B cell (primary cell): Measurements from ENCODE around the gene PIAS3. TPM values are rescaled to one million over a fixed set of nuclear protein-coding genes. Genes with fewer than 3 reads are reported as not detected.

ENCODE experiments used
- ATAC-seq: fragments of 200-7000 bp; cut with Tn5 transposase; one replicate; pipeline ENCODE4 v1.10.0; 2021; ENCODE audit warnings: low read depth, mild to moderate bottlenecking, moderate number of reproducible peaks, moderate library complexity
- CTCF ChIA-PET: fragments of 350-600 bp; sonication (Branson Sonifier 250); formaldehyde crosslinking; loops from one replicate; lab custom pipeline; 2021; ENCODE audit warnings: antibody characterized with exemption, inconsistent platforms; lab: Charles Lee
- POLR2A ChIA-PET: fragments of 350-600 bp; sonication (Branson Sonifier 250); formaldehyde crosslinking; loops from one replicate; lab custom pipeline; 2021; ENCODE audit warnings: antibody characterized with exemption; lab: Charles Lee
- DNase-seq: peaks from one replicate; pipeline ENCODE4 v3.0.0; 2013
- H2AFZ ChIP-seq: 2 replicates; pipeline ENCODE4 v1.6.1; 2012; ENCODE audit warnings: mild to moderate bottlenecking, low read depth, low read length; ENCODE audit not compliant: insufficient read depth, poor library complexity, severe bottlenecking
- H3K27ac ChIP-seq, 2 donors: 1 replicate in 1 of 2; 2 replicates in 1 of 2; pipeline ENCODE4 v1.5.1; 2012 to 2013; ENCODE audit warnings: low read length in 2 of 2, mild to moderate bottlenecking in 2 of 2, moderate library complexity in 1 of 2
- H3K27me3 ChIP-seq, 4 experiments: fragments of 200-600 bp in 1 of 4; sonication (generic) in 1 of 4; replicated peaks in 1 of 4; 1 replicate in 2 of 4; 2 replicates in 2 of 4; pipeline versions ENCODE4 v1.6.1 to v1.7.0; 2013 to 2016; ENCODE audit warnings: low read length in 3 of 4, mild to moderate bottlenecking in 2 of 4, mixed read lengths in 1 of 4, moderate library complexity in 1 of 4; ENCODE audit not compliant: insufficient read depth in 4 of 4, control insufficient read depth in 3 of 4; ENCODE audit errors: control extremely low read depth in 1 of 4
- H3K36me3 ChIP-seq, 2 experiments: replicated peaks in 1 of 2; 1 replicate in 1 of 2; 2 replicates in 1 of 2; pipeline versions ENCODE4 v1.6.1 to v1.7.1; 2013; ENCODE audit warnings: low read length in 1 of 2; ENCODE audit not compliant: insufficient read depth in 2 of 2, control insufficient read depth in 1 of 2; ENCODE audit errors: control extremely low read depth in 1 of 2, extremely low read depth in 1 of 2
- H3K4me1 ChIP-seq, 2 donors: fragments of 200-600 bp in 1 of 2; sonication (generic) in 1 of 2; 1 replicate in 1 of 2; 2 replicates in 1 of 2; pipeline versions ENCODE4 v1.5.1 to v1.6.1; 2013 to 2017; ENCODE audit warnings: low read length in 2 of 2; ENCODE audit not compliant: control insufficient read depth in 2 of 2, insufficient read depth in 2 of 2
- H3K4me2 ChIP-seq: replicated peaks from 2 replicates; pipeline ENCODE3; 2012; ENCODE audit warnings: mild to moderate bottlenecking, low read depth, low read length; ENCODE audit not compliant: poor library complexity, severe bottlenecking
- H3K4me3 ChIP-seq, 5 experiments: fragments of 200-600 bp in 1 of 5; sonication (generic) in 1 of 5; 1 replicate in 3 of 5; 2 replicates in 2 of 5; pipeline versions ENCODE4 v1.5.1 to v1.7.0; 2011 to 2016; ENCODE audit warnings: low read length in 4 of 5, mild to moderate bottlenecking in 4 of 5, low read depth in 2 of 5, control low read depth in 1 of 5, moderate library complexity in 1 of 5; ENCODE audit not compliant: insufficient read depth in 1 of 5; ENCODE audit errors: control extremely low read depth in 1 of 5, extremely low read depth in 1 of 5
- H3K79me2 ChIP-seq: fragments of 200-600 bp; sonication (generic); one replicate; pipeline ENCODE4 v1.6.0; 2016; ENCODE audit warnings: low read length; ENCODE audit not compliant: control insufficient read depth, insufficient read depth
- H3K9ac ChIP-seq: fragments of 200-600 bp; sonication (generic); 2 replicates; pipeline ENCODE4 v1.6.1; 2017; ENCODE audit warnings: mild to moderate bottlenecking, low read length, moderate library complexity
- H3K9me3 ChIP-seq, 3 donors: one replicate each; pipeline versions ENCODE4 v1.6.1 to v1.7.1; 2013; ENCODE audit warnings: low read length in 2 of 3; ENCODE audit not compliant: control insufficient read depth in 2 of 3, insufficient read depth in 1 of 3; ENCODE audit errors: control extremely low read depth in 1 of 3
- H4K20me1 ChIP-seq: 2 replicates; pipeline ENCODE4 v1.6.0; 2012; ENCODE audit warnings: mild to moderate bottlenecking, low read length; ENCODE audit not compliant: insufficient read depth, control insufficient read depth, poor library complexity, severe bottlenecking
- H3K27ac Mint-ChIP-seq: one replicate; pipeline ENCODE4 v1.8.0; 2021; ENCODE audit warnings: mixed read lengths
- H3K27me3 Mint-ChIP-seq: one replicate; pipeline ENCODE4 v1.8.0; 2021; ENCODE audit warnings: mixed read lengths
- H3K4me1 Mint-ChIP-seq: one replicate; pipeline ENCODE4 v1.8.0; 2021; ENCODE audit warnings: mixed read lengths
- H3K4me3 Mint-ChIP-seq: one replicate; pipeline ENCODE4 v1.8.0; 2021; ENCODE audit warnings: mixed read lengths
- H3K9me3 Mint-ChIP-seq: one replicate; pipeline ENCODE4 v1.8.0; 2022; ENCODE audit warnings: mixed read lengths; ENCODE audit not compliant: insufficient read depth
- EZH2 ChIP-seq: IDR thresholded peaks from 2 replicates; pipeline ENCODE4 v1.6.1; 2012; ENCODE audit warnings: borderline replicate concordance, low read depth, mild to moderate bottlenecking, moderate library complexity, low read length; ENCODE audit not compliant: insufficient read depth, poor library complexity, severe bottlenecking
- WGBS: methylation state at CpG from one replicate; pipeline ENCODE4 v1.1.5; 2013; ENCODE audit warnings: missing lambda C conversion rate; ENCODE audit not compliant: insufficient coverage; 5-methylcytosine and 5-hydroxymethylcytosine counted together
- intact Hi-C: fragments of 100-400 bp; cut with micrococcal nuclease; formaldehyde crosslinking; loops from one replicate; pipeline ENCODE4 v1.10.0; 2022
- polyA plus RNA-seq: library from polyadenylated mRNA; depleted of rRNA; stranded (reverse); fragments of >200 nt; gene quantifications from 2 replicates; pipeline ENCODE4 v1.2.3, GENCODE V29; 2012
- total RNA-seq, 2 donors: library from RNA; stranded (reverse); fragments of 120-200 nt in 1 of 2; gene quantifications; 1 replicate in 1 of 2; 2 replicates in 1 of 2; pipeline versions ENCODE4 v1.2.3 to v1.2.4, GENCODE V29; 2013 to 2022
- TF ChIP-seq, protein P1 (sequence below): fragments of 200-600 bp; IDR thresholded peaks from one replicate; pipeline ENCODE4 v1.8.0; 2022; ENCODE audit warnings: antibody characterized with exemption, mild to moderate bottlenecking

Gene PIAS3
- total and polyA plus RNA-seq, 2 donors (not counting 1 experiment from before 2014, with no cell fraction given) = 23.2 to 45.0 TPM

DNA sequence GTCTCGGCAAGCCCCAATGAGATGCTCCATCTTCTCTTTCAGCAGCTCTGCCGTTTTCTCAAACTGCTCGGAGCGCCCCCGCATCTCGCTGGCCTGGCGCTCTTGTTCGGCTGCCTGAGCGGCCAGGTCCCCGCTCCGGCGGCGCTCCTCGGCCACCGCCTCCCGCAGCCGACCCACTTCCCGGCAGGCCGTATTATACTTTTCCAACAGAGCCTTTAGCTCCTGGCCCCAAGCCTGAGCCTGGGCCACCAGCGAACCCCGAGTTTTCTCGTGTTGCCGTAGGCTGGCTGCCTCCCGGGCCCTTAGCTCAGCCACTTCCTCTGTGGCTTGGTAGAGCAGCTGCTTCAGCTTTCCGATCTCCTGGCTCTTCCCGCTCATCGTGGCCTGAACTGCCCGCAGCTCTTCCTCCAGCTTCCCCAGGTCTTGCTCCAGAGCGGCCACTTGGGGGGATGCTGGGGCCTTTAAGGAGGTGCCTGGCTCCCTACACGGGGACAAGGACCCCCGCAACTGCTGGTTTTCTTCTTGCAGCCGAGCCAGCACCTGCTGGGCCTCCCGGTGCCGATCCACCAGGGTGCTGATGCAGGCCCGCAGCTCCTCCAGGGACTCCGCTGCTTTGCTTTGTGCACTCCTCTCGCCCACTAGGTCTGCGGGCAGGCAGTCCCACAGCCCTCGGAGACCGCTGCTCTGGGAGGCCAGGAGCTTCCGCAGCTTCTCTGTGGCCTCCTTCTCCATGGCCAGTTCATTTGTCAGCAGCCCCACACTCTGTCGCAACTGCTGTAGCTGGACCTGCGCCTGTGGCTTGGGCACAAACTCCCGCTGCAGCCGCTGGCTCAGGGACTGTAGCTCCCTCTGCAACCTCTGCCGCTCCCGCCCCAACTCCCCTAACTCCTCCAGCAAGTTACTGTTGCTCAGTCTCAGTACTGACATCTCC, 13.4 kb upstream of the PIAS3 start:
- Histone ChIP-seq H3K4me1 (peaks cover 10 to 11% of the 10 kb centered on the region in 2 donors), H3K4me3 (peak overlapping the region in 4 of 5 experiments; percentile 22 to 70 (median 51)), H2AFZ (peak overlapping the region; percentile 95), H4K20me1 (no peaks in the 10 kb centered on the region), H3K4me2 (peak overlapping the region; percentile 93), H3K27ac (peak overlapping the region in 1 of 2 donors; percentile 32), H3K9ac (peak overlapping the region; percentile 72), H3K36me3 (no peaks in the 10 kb centered on the region), H3K9me3 (no peaks in the 10 kb centered on the region), H3K79me2 (no peaks in the 10 kb centered on the region), H3K27me3 (peaks cover 0 to 22% (median 0%) of the 10 kb centered on the region in 4 experiments)
- no peaks in the 10 kb centered on the region for H3K9me3 Mint-ChIP-seq
- ChIA-PET CTCF (interaction anchor here (1.0 to 2.7 kb wide), 7 partner anchors 13 to 140 kb away, joined by 3 to 12 read pairs (median 5); partner anchors contain the start of genes ITGA10, NUDT17 and PIAS3), POLR2A (interaction anchor here (0.6 to 1.6 kb wide), 3 partner anchors 13 to 85 kb away, joined by 3 to 4 read pairs (median 4); partner anchors contain the start of gene PIAS3)
- H3K27me3 Mint-ChIP-seq = peaks cover 44% of the 10 kb centered on the region
- intact Hi-C loops = no loop called here
- peaks cover 13% of the 10 kb centered on the region for H3K4me1 Mint-ChIP-seq
- H3K27ac Mint-ChIP-seq = peak overlapping the region; percentile 41
- WGBS = 32% methylated on average over 47 of the region's 47 CpGs
- peak; percentile 67 for DNase-seq
- ATAC-seq = peak; percentile 60
- H3K4me3 Mint-ChIP-seq = peak overlapping the region; percentile 85
- TF ChIP-seq EZH2 = no peak
- TF ChIP-seq, protein P1, sequence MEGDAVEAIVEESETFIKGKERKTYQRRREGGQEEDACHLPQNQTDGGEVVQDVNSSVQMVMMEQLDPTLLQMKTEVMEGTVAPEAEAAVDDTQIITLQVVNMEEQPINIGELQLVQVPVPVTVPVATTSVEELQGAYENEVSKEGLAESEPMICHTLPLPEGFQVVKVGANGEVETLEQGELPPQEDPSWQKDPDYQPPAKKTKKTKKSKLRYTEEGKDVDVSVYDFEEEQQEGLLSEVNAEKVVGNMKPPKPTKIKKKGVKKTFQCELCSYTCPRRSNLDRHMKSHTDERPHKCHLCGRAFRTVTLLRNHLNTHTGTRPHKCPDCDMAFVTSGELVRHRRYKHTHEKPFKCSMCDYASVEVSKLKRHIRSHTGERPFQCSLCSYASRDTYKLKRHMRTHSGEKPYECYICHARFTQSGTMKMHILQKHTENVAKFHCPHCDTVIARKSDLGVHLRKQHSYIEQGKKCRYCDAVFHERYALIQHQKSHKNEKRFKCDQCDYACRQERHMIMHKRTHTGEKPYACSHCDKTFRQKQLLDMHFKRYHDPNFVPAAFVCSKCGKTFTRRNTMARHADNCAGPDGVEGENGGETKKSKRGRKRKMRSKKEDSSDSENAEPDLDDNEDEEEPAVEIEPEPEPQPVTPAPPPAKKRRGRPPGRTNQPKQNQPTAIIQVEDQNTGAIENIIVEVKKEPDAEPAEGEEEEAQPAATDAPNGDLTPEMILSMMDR = no peak
